AG04450 (cell line): Measurements from ENCODE around the gene SCD. TPM values are rescaled to one million over a fixed set of nuclear protein-coding genes. Genes with fewer than 3 reads are reported as not detected.

Source experiments
- CTCF ChIA-PET: fragments of 300-600, 350-600 bp; formaldehyde crosslinking; extraction: SDS; loops from one replicate; lab custom pipeline; 2022; ENCODE audit warnings: antibody characterized with exemption, inconsistent platforms; lab: Charles Lee
- POLR2A ChIA-PET: fragments of 350-600 bp; formaldehyde crosslinking; extraction: SDS; loops from one replicate; lab custom pipeline; 2021; ENCODE audit warnings: antibody characterized with exemption, inconsistent platforms; lab: Yijun Ruan, JAX
- DNase-seq: peaks from one replicate; pipeline ENCODE4 v3.0.0-alpha.2; 2011; ENCODE audit warnings: low read depth, low spot score
- H3K27ac ChIP-seq: one replicate; pipeline ENCODE4 v1.5.1; 2012; ENCODE audit warnings: low read depth, low read length, control low read depth
- H3K27me3 ChIP-seq: one replicate; pipeline ENCODE4 v1.6.0; 2012; ENCODE audit warnings: low read length; ENCODE audit not compliant: control insufficient read depth, insufficient read depth
- H3K4me3 ChIP-seq: 2 replicates; pipeline ENCODE4 v1.5.1; 2011; ENCODE audit warnings: mild to moderate bottlenecking, low read depth, low read length, control low read depth
- H3K9me3 ChIP-seq: 2 replicates; pipeline ENCODE4 v1.5.1; 2012; ENCODE audit warnings: low read length; ENCODE audit not compliant: control insufficient read depth, insufficient read depth
- CTCF ChIP-seq: IDR thresholded peaks from 2 replicates; pipeline ENCODE4 v1.5.1; 2011; ENCODE audit warnings: low read depth, low read length, control low read depth, inconsistent platforms
- polyA plus RNA-seq: library from polyadenylated mRNA; depleted of rRNA; stranded (reverse); fragments of >200 nt; gene quantifications from 2 replicates; pipeline ENCODE4 v1.2.3, GENCODE V29; 2011

The SCD gene
- polyA plus RNA-seq, 1 experiment, result 148 TPM

- DNase-seq, result no peak
- Histone ChIP-seq H3K27ac (no peak overlapping the region), H3K4me3 (no peak overlapping the region), H3K9me3 (no peaks in the 10 kb centered on the region), H3K27me3 (peaks cover 12% of the 10 kb centered on the region)
- POLR2A ChIA-PET, result no interaction called here
- CTCF ChIA-PET, result interaction anchor here (0.6 to 16.3 kb wide), 20 partner anchors 8 to 543 kb away, joined by 3 to 381 read pairs (median 4); partner anchors contain the start of genes PKD2L1 and SCD
- TF ChIP-seq CTCF, result peak; percentile 96
These were observed 8.5 kb upstream of the SCD start for GRCh38 chr10:100338434-100339036.

- peaks cover 12% of the 10 kb centered on the region for H3K27me3 ChIP-seq
- H3K4me3 ChIP-seq, result no peak overlapping the region
- no peak overlapping the region for H3K27ac ChIP-seq
- POLR2A ChIA-PET, result no interaction called here
- TF ChIP-seq CTCF, result no peak
- CTCF ChIA-PET, result interaction anchor here (0.6 to 16.3 kb wide), 18 partner anchors 8 to 542 kb away, joined by 3 to 381 read pairs (median 4); partner anchors contain the start of genes PKD2L1 and SCD
- H3K9me3 ChIP-seq, result no peaks in the 10 kb centered on the region
- DNase-seq, result no peak
These were observed 7.8 kb upstream of the SCD start for GRCh38 chr10:100339236-100339635.

GRCh38 chr10:100340948-100341847, 5.8 kb upstream of the SCD start:
- Histone ChIP-seq H3K27ac (no peak overlapping the region), H3K9me3 (no peaks in the 10 kb centered on the region), H3K4me3 (no peak overlapping the region), H3K27me3 (peaks cover 6% of the 10 kb centered on the region)
- ChIA-PET CTCF (interaction anchor here (0.7 to 16.3 kb wide), 11 partner anchors 8 to 539 kb away, joined by 3 to 381 read pairs (median 4); partner anchors contain the start of gene HIF1AN), POLR2A (no interaction called here)
- TF ChIP-seq CTCF, result no peak
- DNase-seq, result no peak

GRCh38 chr10:100341953-100342626, 4.9 kb upstream of the SCD start:
- Histone ChIP-seq H3K27ac (no peak overlapping the region), H3K4me3 (no peak overlapping the region), H3K9me3 (no peaks in the 10 kb centered on the region), H3K27me3 (peaks cover 3% of the 10 kb centered on the region)
- ChIA-PET POLR2A (no interaction called here), CTCF (interaction anchor here (0.7 to 16.3 kb wide), 10 partner anchors 16 to 538 kb away, joined by 3 to 381 read pairs (median 4); partner anchors contain the start of gene HIF1AN)
- DNase-seq, result no peak
- TF ChIP-seq CTCF, result peak; percentile 80
